SK-N-DZ (cell line): ENCODE results near the gene TTC31.

Experiments used
- DNase-seq: peaks from one replicate; pipeline ENCODE4 v3.0.0-alpha.2; 2015; ENCODE audit warnings: low spot score

TTC31 gene

GRCh38 chr2:74524955-74525716 is 42.3 kb downstream of the TTC31 start:
- no peak for DNase-seq

GRCh38 chr2:74525717-74526648 is 43.1 kb downstream of the TTC31 start, which contains the start of gene DQX1:
Gene DQX1 (minus strand): TSS chr2:74526231. CDS start chr2:74525729, 502 bp downstream.
- no peak for DNase-seq

GRCh38 chr2:74526649-74527230 is 43.9 kb downstream of the TTC31 start:
- no peak for DNase-seq

GRCh38 chr2:74527741-74528140 is 44.9 kb downstream of the TTC31 start:
- DNase-seq = no peak

- no peak for DNase-seq
These were observed 45.9 kb downstream of the TTC31 start for GRCh38 chr2:74528600-74529356.

- DNase-seq = peak; percentile 98
These were observed 46.7 kb downstream of the TTC31 start, which contains the start of the genes AUP1 and HTRA2 for GRCh38 chr2:74529357-74530238. Gene AUP1 (minus strand): TSS chr2:74529706. CDS start chr2:74529629, 77 bp downstream. Gene HTRA2 (plus strand): TSS chr2:74529933. CDS start chr2:74530007, 74 bp downstream.

GRCh38 chr2:74530239-74531187 is 47.6 kb downstream of the TTC31 start:
- no peak for DNase-seq

GRCh38 chr2:74531666-74532065 is 48.8 kb downstream of the TTC31 start:
- no peak for DNase-seq

- no peak for DNase-seq
These were observed 49.3 kb downstream of the TTC31 start for GRCh38 chr2:74532222-74532621.

- no peak for DNase-seq
These were observed 50.6 kb downstream of the TTC31 start for GRCh38 chr2:74533464-74533863.

- DNase-seq = no peak
These were observed 51.5 kb downstream of the TTC31 start for GRCh38 chr2:74534411-74534810.

- no peak for DNase-seq
These were observed 52.6 kb downstream of the TTC31 start for GRCh38 chr2:74535440-74535965.

- no peak for DNase-seq
These were observed 53.5 kb downstream of the TTC31 start for GRCh38 chr2:74536166-74536950.

- DNase-seq = no peak
These were observed 54.3 kb downstream of the TTC31 start for GRCh38 chr2:74537140-74537539.

- DNase-seq = no peak
These were observed 56.0 kb downstream of the TTC31 start for GRCh38 chr2:74538881-74539339.

GRCh38 chr2:74540291-74540690 is 57.4 kb downstream of the TTC31 start:
- DNase-seq = no peak

- no peak for DNase-seq
These were observed 60.1 kb downstream of the TTC31 start for GRCh38 chr2:74542978-74543377.
